GM10266 (cell line): ENCODE results near the gene PHF21A.

Experiments
- DNase-seq: peaks from one replicate; pipeline ENCODE4 v3.0.0; 2012; ENCODE audit errors: extremely low spot score
- TF ChIP-seq, protein P1 (sequence below): IDR thresholded peaks from 2 replicates; pipeline ENCODE4 v1.5.1; 2012; ENCODE audit warnings: mild to moderate bottlenecking, low read depth; ENCODE audit not compliant: control insufficient read depth, insufficient read depth; ENCODE audit errors: missing control alignments

PHF21A gene

DNA sequence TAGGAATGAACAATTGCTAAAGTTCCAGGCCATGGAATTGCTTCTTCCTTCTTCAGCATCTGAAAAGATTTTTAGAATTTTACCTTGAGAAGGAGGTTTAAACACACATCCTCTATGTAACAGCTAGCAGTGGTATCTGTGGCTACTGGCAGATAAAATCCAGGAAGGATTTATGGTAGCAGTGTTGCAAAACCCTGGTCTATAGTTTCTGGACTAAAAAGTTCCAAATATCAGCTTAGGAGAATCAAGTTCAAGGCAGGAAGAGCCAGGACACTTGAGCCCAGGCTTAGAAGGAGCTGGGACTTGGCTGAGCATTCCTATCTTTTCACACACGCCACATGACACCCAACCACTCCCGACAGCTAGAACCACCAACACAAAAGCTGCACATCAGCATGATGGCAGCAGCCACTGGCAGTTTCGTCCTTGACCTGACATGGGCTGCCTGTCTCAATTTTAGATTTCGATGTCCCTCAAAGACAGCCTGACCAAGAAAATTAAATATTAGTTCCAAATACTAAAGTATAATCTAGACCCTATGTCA, 184.7 kb downstream of the PHF21A start:
- TF ChIP-seq, protein P1, sequence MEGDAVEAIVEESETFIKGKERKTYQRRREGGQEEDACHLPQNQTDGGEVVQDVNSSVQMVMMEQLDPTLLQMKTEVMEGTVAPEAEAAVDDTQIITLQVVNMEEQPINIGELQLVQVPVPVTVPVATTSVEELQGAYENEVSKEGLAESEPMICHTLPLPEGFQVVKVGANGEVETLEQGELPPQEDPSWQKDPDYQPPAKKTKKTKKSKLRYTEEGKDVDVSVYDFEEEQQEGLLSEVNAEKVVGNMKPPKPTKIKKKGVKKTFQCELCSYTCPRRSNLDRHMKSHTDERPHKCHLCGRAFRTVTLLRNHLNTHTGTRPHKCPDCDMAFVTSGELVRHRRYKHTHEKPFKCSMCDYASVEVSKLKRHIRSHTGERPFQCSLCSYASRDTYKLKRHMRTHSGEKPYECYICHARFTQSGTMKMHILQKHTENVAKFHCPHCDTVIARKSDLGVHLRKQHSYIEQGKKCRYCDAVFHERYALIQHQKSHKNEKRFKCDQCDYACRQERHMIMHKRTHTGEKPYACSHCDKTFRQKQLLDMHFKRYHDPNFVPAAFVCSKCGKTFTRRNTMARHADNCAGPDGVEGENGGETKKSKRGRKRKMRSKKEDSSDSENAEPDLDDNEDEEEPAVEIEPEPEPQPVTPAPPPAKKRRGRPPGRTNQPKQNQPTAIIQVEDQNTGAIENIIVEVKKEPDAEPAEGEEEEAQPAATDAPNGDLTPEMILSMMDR, result no peak
- DNase-seq, result no peak

DNA sequence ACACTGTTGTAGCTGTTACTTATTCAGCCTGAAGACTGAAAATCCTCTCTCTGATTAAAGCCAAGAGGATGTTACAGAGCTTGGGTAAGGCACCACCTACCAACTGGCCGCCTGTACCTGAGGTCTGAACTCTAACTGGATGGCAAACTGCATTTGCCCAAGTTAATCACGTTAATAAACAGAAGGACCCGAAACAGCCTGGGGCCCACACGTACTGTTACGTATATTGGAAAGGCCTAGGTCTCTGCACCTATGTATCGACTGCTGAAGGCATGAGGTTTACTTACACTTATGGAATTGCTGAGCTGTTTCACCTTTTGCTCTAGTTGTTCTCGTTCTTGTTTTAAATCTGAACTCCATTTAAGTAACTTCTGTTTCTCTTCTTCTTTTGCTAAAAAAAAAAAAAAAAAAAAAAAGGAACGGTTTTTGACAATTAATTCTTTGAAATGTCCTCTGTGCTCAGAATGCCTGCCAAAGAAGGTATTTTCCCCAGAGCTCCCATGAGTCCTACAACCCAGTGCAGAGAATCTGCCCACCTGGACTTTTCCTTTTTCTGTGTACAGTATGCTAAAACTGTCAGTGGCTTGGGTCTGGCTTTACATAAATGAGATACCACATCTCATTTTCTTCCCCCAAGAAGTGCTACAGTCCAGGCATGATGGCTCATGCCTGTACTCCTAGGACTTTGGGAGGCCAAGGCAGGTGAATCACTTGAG, 185.7 kb downstream of the PHF21A start:
- DNase-seq, result no peak
- TF ChIP-seq, protein P1, result no peak

DNA sequence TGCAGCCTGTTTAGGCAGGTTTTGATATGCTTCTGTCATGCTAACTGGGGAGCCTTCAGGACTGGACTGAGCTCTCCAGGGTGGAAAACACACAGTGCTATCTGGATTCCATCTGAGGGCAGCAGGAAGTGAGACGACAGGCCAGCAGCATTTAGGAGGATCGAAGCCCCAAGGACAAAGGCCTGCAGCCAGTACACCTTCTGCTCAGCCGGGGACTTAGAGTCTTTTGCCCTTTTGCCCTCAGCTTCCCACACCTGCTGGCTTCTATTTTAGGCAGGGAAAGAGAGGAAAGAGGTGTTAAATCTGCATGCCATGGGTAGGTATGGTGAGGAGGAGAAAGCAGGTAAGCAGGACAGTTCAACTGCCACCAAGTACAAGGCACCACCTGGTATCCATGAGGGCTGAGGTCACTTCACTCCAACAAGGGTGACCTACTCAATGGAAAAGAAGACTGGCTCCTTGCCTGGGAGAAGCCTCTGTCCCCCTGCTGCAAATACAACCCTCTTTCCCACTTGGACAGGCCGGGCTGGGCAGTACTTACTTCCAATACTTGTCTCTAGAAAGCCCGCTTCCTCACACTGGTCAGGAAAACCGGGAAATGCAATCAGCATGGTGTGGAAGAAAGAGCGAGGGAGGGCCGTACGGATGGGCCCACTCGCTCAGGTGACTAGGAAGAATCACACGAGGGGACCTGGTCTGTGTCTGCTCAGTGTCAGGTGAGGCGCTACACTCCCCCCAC, 186.5 kb downstream of the PHF21A start:
- no peak for DNase-seq
- TF ChIP-seq, protein P1, result no peak

DNA sequence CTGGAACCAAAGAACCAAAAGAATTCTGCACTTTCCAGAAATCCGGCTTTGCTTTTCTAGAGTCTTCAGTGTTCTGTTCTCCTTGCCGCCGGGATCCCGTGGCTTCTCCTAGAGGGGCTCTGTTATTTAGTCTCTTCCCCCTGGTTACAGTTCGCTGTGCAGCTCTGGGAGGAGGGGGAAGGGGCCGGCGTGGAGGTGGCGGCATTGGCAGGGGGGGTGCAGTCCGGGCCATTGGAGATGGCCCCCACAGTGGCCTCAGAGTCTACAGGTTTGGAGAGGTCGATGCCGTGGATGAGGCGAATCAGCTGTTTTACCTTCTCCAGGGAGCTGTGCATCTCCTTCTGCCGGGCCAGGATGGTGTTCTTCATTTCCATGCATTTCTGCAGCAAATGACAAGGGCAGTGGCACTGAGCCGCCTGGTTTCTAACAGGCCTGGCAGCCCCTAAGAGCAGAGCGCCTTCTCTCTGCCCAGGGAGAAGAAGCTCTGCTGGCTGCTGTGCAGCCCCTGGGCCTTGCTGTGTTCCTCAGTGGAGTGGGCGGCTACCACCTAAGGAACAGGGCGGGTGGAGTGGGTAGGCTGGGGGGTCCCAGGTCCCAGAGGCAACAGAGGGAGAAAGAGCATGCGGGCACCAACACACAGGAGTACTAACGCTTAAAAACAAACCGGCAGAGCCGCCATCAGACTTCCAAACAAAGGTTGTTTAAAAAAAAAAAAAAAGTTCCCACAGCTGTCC, 187.2 kb downstream of the PHF21A start:
- TF ChIP-seq, protein P1, result no peak
- no peak for DNase-seq

DNA sequence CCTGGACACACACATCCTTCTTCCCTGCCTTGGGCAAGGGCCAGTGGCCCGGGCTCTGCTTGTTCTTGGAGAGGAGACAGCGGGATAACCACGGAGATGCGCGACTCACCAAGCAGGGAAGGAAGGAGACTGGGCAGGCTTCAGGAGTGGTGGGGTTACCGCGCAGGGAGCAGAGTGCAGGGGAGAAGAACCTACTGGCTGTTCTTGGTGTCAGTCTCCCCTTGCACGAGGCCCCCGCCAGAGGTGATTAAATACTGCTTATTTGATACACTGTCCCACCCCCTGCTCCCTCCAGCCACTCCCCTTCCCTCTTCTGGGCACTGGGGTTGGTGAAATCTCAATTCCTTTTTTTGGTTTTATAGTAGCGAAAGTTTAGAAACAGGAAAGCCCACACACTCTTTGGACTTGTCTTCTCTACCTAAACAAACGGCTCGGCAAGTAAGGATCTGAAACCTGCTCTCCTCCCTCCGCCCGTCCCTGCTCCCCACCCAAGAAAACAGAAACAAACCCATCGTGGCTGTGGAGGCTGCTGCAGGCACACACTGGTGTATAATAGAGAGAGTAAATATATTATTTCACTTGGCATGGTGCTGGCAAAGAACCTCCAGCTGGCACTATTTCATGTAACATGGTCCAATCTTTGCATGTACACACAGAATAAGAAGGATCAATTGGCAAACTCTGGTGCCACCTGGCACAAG, 188.0 kb downstream of the PHF21A start:
- DNase-seq, result no peak
- TF ChIP-seq, protein P1, result no peak

DNA sequence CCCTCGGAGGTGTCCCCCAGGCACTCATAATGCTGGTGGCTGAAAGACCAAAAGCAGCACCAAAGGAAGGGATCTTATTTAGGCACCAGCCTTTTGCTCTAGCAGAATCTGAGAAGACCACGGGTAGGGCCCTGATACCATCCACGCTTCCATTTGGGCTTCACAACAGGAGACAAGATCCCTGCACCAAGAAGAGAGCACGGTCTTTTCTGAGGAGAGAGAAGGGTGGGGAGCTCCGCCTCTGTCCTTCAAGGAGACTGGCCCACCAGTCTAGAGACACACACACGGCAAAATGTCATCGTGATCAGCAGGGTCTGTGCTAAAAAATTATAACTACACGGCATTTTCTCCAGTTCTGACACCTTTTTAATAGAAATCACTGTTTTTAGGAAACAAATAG, 189.0 kb downstream of the PHF21A start:
- TF ChIP-seq, protein P1, result no peak
- DNase-seq, result no peak
